ENCODE measurements around the gene TUBB.

DNA sequence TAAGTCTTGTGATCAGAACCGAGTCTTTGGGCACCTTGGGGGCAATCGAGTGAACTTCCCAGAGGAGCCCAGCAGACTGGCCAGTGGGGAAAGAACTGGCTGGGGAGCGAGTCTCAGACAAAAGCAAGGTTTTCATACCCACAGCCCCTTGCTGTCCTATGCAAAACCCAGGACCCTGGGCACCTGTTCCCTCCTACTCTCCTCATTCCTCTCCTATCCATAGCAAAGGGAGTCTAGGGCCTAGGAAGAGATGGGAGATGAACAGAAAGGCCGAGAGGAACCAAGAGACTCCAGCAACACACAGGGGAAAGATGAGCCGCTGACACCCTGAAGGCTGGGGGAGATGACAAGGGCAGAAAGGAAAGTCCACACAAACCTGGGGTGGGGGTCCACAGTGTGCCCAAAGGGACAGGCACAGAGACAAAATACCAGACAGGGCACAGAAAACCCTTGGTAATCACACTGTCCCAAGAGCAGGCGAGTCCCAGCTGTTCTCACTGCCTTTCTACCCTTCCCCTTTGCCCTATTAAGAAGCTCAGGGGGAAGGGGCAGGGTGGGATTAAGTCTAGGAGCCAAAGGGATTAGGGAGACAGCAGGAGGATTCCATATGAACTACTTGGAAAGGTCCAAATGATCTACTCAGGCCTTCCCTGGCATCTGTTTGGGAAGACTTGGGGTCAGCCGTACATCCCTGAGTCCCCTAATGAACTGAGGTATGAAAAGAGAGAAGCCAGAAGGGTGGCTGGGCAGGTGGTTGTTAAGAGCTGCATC is 40.2 kb upstream of the TUBB start:
- no peak for TF ChIP-seq FOXK2 (IDR thresholded peaks at IDR 0.05)
- no peak for TF ChIP-seq ARNT (IDR thresholded peaks at IDR 0.05)
- TF ChIP-seq ELF4 (IDR thresholded peaks at IDR 0.05) = no peak
- TF ChIP-seq FOXM1 (IDR thresholded peaks at IDR 0.05; ENCODE audit: borderline replicate concordance) = no peak
- no peak for TF ChIP-seq CTBP1 (IDR thresholded peaks at IDR 0.05; ENCODE audit: borderline replicate concordance)
- no peak for TF ChIP-seq FOXA1 (IDR thresholded peaks at IDR 0.05)
- TF ChIP-seq TARDBP (IDR thresholded peaks at IDR 0.05) = no peak
- TF ChIP-seq NFRKB (IDR thresholded peaks at IDR 0.05) = no peak
- no peak for TF ChIP-seq SP1 (IDR thresholded peaks at IDR 0.05)
- TF ChIP-seq BHLHE40 (IDR thresholded peaks at IDR 0.05; ENCODE audit: borderline replicate concordance) = no peak
- no peak for TF ChIP-seq LEF1 (IDR thresholded peaks at IDR 0.05; ENCODE audit: borderline replicate concordance)
- no peak for TF ChIP-seq HDGF (IDR thresholded peaks at IDR 0.05; ENCODE audit: borderline replicate concordance)
- TF ChIP-seq SUZ12 (IDR thresholded peaks at IDR 0.05) = no peak
- TF ChIP-seq ZNF384 (IDR thresholded peaks at IDR 0.05) = no peak

Data from HEK293T (cell line).